T-helper 1 cell treated with Interleukin-12 subunit alpha and Interleukin-12 subunit beta and Interleukin-4 antibody, amounts not matched to agents 30 μg/mL and 1 μg/mL, for 36 hours (primary cell): ENCODE data around the gene SPATA16.
"Not testable (repeated sequence)": the region's sequence is repeated elsewhere in the genome, so short reads cannot be mapped to it uniquely, and the experiment has no call there.

Experiments
- H3K27ac Mint-ChIP-seq: one replicate; pipeline ENCODE4 v1.8.0; 2021; ENCODE audit warnings: mild to moderate bottlenecking, mixed read lengths
- H3K27me3 Mint-ChIP-seq: one replicate; pipeline ENCODE4 v1.8.0; 2021; ENCODE audit warnings: low read depth, mixed read lengths
- H3K36me3 Mint-ChIP-seq: one replicate; pipeline ENCODE4 v1.8.0; 2021; ENCODE audit warnings: low read depth, mixed read lengths
- H3K4me1 Mint-ChIP-seq: one replicate; pipeline ENCODE4 v1.8.0; 2021; ENCODE audit warnings: low read depth, mixed read lengths
- H3K4me3 Mint-ChIP-seq: one replicate; pipeline ENCODE4 v1.8.0; 2021; ENCODE audit warnings: mild to moderate bottlenecking, moderate library complexity, mixed read lengths
- H3K9me3 Mint-ChIP-seq: one replicate; pipeline ENCODE4 v1.8.0; 2021; ENCODE audit warnings: mixed read lengths

The SPATA16 gene

GRCh38 chr3:173037840-173038483, 103.1 kb downstream of the SPATA16 start:
- no peaks in the 10 kb centered on the region for H3K9me3 Mint-ChIP-seq
- no peaks in the 10 kb centered on the region for H3K36me3 Mint-ChIP-seq
- H3K27me3 Mint-ChIP-seq = no peaks in the 10 kb centered on the region
- no peaks in the 10 kb centered on the region for H3K4me1 Mint-ChIP-seq
- H3K27ac Mint-ChIP-seq = no peak overlapping the region
- no peak overlapping the region for H3K4me3 Mint-ChIP-seq

- no peaks in the 10 kb centered on the region for H3K4me1 Mint-ChIP-seq
- H3K36me3 Mint-ChIP-seq = no peaks in the 10 kb centered on the region
- no peak overlapping the region for H3K27ac Mint-ChIP-seq
- H3K27me3 Mint-ChIP-seq = no peaks in the 10 kb centered on the region
- no peak overlapping the region for H3K4me3 Mint-ChIP-seq
- H3K9me3 Mint-ChIP-seq = no peaks in the 10 kb centered on the region
Measured at GRCh38 chr3:173030273-173030672, 110.8 kb downstream of the SPATA16 start.

GRCh38 chr3:173028351-173028750, 112.7 kb downstream of the SPATA16 start:
- H3K36me3 Mint-ChIP-seq = no peaks in the 10 kb centered on the region
- H3K27me3 Mint-ChIP-seq = no peaks in the 10 kb centered on the region
- no peak overlapping the region for H3K27ac Mint-ChIP-seq
- no peaks in the 10 kb centered on the region for H3K4me1 Mint-ChIP-seq
- H3K4me3 Mint-ChIP-seq = no peak overlapping the region
- H3K9me3 Mint-ChIP-seq = no peaks in the 10 kb centered on the region

GRCh38 chr3:173027429-173027828, 113.6 kb downstream of the SPATA16 start:
- H3K27ac Mint-ChIP-seq = no peak overlapping the region
- no peaks in the 10 kb centered on the region for H3K4me1 Mint-ChIP-seq
- H3K36me3 Mint-ChIP-seq = no peaks in the 10 kb centered on the region
- H3K4me3 Mint-ChIP-seq = no peak overlapping the region
- no peaks in the 10 kb centered on the region for H3K9me3 Mint-ChIP-seq
- no peaks in the 10 kb centered on the region for H3K27me3 Mint-ChIP-seq

- no peaks in the 10 kb centered on the region for H3K36me3 Mint-ChIP-seq
- H3K4me3 Mint-ChIP-seq = no peak overlapping the region
- H3K9me3 Mint-ChIP-seq = no peaks in the 10 kb centered on the region
- H3K4me1 Mint-ChIP-seq = no peaks in the 10 kb centered on the region
- no peaks in the 10 kb centered on the region for H3K27me3 Mint-ChIP-seq
- no peak overlapping the region for H3K27ac Mint-ChIP-seq
Measured at GRCh38 chr3:173025941-173026340, 115.1 kb downstream of the SPATA16 start.

- no peaks in the 10 kb centered on the region for H3K9me3 Mint-ChIP-seq
- H3K27ac Mint-ChIP-seq = no peak overlapping the region
- H3K4me1 Mint-ChIP-seq = no peaks in the 10 kb centered on the region
- no peaks in the 10 kb centered on the region for H3K36me3 Mint-ChIP-seq
- no peaks in the 10 kb centered on the region for H3K27me3 Mint-ChIP-seq
- H3K4me3 Mint-ChIP-seq = no peak overlapping the region
Measured at GRCh38 chr3:173021547-173022185, 119.4 kb downstream of the SPATA16 start.

GRCh38 chr3:173020128-173020527, 120.9 kb downstream of the SPATA16 start:
- not testable (repeated sequence) for H3K4me3 Mint-ChIP-seq, H3K4me1 Mint-ChIP-seq

GRCh38 chr3:173019378-173019777, 121.7 kb downstream of the SPATA16 start:
- Mint-ChIP-seq H3K4me3 (no peak overlapping the region), H3K36me3 (no peaks in the 10 kb centered on the region), H3K9me3 (no peaks in the 10 kb centered on the region), H3K27me3 (no peaks in the 10 kb centered on the region), H3K27ac (no peak overlapping the region), H3K4me1 (no peaks in the 10 kb centered on the region)

More at GRCh38 chr3:173020128-173020527, 120.9 kb downstream of the SPATA16 start:
- H3K36me3 Mint-ChIP-seq, H3K27ac Mint-ChIP-seq, H3K27me3 Mint-ChIP-seq, H3K9me3 Mint-ChIP-seq: not testable (repeated sequence)

- Mint-ChIP-seq H3K36me3 (no peaks in the 10 kb centered on the region), H3K27me3 (no peaks in the 10 kb centered on the region), H3K9me3 (no peaks in the 10 kb centered on the region), H3K27ac (no peak overlapping the region), H3K4me1 (no peaks in the 10 kb centered on the region), H3K4me3 (no peak overlapping the region)
Measured at GRCh38 chr3:173018758-173019157, 122.3 kb downstream of the SPATA16 start.

GRCh38 chr3:173013219-173013832, 127.7 kb downstream of the SPATA16 start:
- Mint-ChIP-seq H3K9me3 (no peaks in the 10 kb centered on the region), H3K4me3 (no peak overlapping the region)

GRCh38 chr3:173009410-173009809, 131.6 kb downstream of the SPATA16 start:
- no peaks in the 10 kb centered on the region for H3K27me3 Mint-ChIP-seq
- H3K9me3 Mint-ChIP-seq = no peaks in the 10 kb centered on the region
- H3K27ac Mint-ChIP-seq = no peak overlapping the region
- no peaks in the 10 kb centered on the region for H3K4me1 Mint-ChIP-seq
- H3K36me3 Mint-ChIP-seq = no peaks in the 10 kb centered on the region
- no peak overlapping the region for H3K4me3 Mint-ChIP-seq

More at GRCh38 chr3:173013219-173013832, 127.7 kb downstream of the SPATA16 start:
- Mint-ChIP-seq H3K4me1 (no peaks in the 10 kb centered on the region), H3K27me3 (no peaks in the 10 kb centered on the region), H3K27ac (no peak overlapping the region), H3K36me3 (no peaks in the 10 kb centered on the region)

- Mint-ChIP-seq H3K4me3 (no peak overlapping the region), H3K36me3 (no peaks in the 10 kb centered on the region), H3K4me1 (no peaks in the 10 kb centered on the region), H3K9me3 (no peaks in the 10 kb centered on the region), H3K27me3 (no peaks in the 10 kb centered on the region), H3K27ac (no peak overlapping the region)
Measured at GRCh38 chr3:173008978-173009377, 132.1 kb downstream of the SPATA16 start.

- Mint-ChIP-seq H3K27me3 (no peaks in the 10 kb centered on the region), H3K9me3 (no peaks in the 10 kb centered on the region), H3K4me3 (no peak overlapping the region), H3K27ac (no peak overlapping the region), H3K4me1 (no peaks in the 10 kb centered on the region), H3K36me3 (no peaks in the 10 kb centered on the region)
Measured at GRCh38 chr3:173007079-173007723, 133.8 kb downstream of the SPATA16 start.

- Mint-ChIP-seq H3K27me3 (no peaks in the 10 kb centered on the region), H3K27ac (no peak overlapping the region), H3K4me3 (no peak overlapping the region), H3K9me3 (no peaks in the 10 kb centered on the region), H3K36me3 (no peaks in the 10 kb centered on the region), H3K4me1 (no peaks in the 10 kb centered on the region)
Measured at GRCh38 chr3:173006006-173006405, 135.0 kb downstream of the SPATA16 start.

GRCh38 chr3:173004681-173005080, 136.4 kb downstream of the SPATA16 start:
- no peak overlapping the region for H3K4me3 Mint-ChIP-seq
- no peaks in the 10 kb centered on the region for H3K36me3 Mint-ChIP-seq
- no peaks in the 10 kb centered on the region for H3K4me1 Mint-ChIP-seq
- no peak overlapping the region for H3K27ac Mint-ChIP-seq
- no peaks in the 10 kb centered on the region for H3K27me3 Mint-ChIP-seq
- no peaks in the 10 kb centered on the region for H3K9me3 Mint-ChIP-seq
